Subcutaneous abdominal adipose tissue (tissue), 5 donors: Measurements from ENCODE around the gene RAB14.

Source experiments
- H3K27ac ChIP-seq: one replicate; pipeline ENCODE4 v1.7.0; 2013; ENCODE audit warnings: low read depth, mild to moderate bottlenecking, inconsistent platforms, low read length, moderate library complexity
- H3K27me3 ChIP-seq, 5 donors: one replicate each; pipeline ENCODE4 v1.7.0; 2013; ENCODE audit warnings: low read length in 5 of 5, inconsistent platforms in 1 of 5; ENCODE audit not compliant: control insufficient read depth in 5 of 5, insufficient read depth in 4 of 5
- H3K36me3 ChIP-seq, 5 donors: one replicate each; pipeline ENCODE4 v1.7.0; 2013; ENCODE audit warnings: low read length in 5 of 5; ENCODE audit not compliant: control insufficient read depth in 5 of 5, insufficient read depth in 5 of 5
- H3K4me1 ChIP-seq, 5 donors: one replicate each; pipeline ENCODE4 v1.7.0; 2013; ENCODE audit warnings: low read length in 5 of 5, mild to moderate bottlenecking in 3 of 5, moderate library complexity in 1 of 5; ENCODE audit not compliant: control insufficient read depth in 5 of 5, insufficient read depth in 5 of 5
- H3K4me3 ChIP-seq, 5 donors: one replicate each; pipeline ENCODE4 v1.7.0; 2013; ENCODE audit warnings: low read length in 5 of 5, low read depth in 1 of 5
- H3K9ac ChIP-seq, 5 donors: one replicate each; pipeline ENCODE4 v1.7.0; 2013; ENCODE audit warnings: low read length in 5 of 5, mild to moderate bottlenecking in 4 of 5, moderate library complexity in 3 of 5
- H3K9me3 ChIP-seq, 5 donors: one replicate each; pipeline ENCODE4 v1.7.0; 2013; ENCODE audit warnings: low read length in 5 of 5; ENCODE audit not compliant: control insufficient read depth in 5 of 5
- donor health status: healthy.
- donor health status: healthy.
- donor health status: healthy.
- donor health status: healthy.
- donor health status: healthy.

The RAB14 gene

DNA sequence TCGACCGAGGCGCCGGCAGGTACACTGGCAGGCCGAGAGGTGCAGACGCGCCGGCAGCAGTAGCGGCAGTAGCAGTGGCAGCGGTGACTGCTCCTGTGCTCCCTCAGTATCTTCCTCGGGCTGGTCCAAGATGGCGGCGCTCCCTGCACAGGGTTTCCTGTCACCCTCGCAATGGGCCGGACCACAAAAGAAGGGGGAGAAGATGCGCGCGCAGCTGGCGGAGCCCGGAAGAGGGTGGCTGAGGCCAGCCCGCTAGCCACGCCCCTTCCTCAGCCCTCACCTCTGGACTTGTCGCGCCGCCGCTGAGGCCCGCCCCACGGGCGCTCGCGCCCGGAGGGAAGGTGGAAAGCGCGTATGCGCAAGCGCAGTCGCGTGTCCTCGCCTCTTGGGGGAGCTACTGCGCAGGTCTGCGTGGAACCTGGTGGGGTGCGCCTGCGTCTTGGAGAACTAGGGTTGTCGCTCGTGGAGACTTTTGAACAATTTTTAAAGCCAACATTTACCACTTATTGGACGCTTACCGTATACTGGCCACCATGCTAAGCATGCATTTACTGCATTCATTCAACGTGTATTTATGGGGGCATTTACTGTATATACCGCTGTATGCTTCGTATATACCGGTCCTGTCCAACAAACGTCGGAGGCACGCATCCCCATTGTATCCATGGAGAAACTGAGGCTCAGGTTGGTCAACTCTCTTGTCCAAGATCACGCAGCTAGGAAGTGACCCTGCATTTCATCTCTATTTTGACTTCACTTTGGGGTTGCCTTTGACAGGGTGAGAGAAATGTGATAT lies at the start of gene RAB14:
RAB14 (minus strand) TSS at position 132 of the 796 bp plus-strand sequence. CDS start 8,457 bp downstream, outside the sequence.
- peak within 1 kb of the TSS in 4 of 5 donors; percentile 81 to 93 (median 86) for H3K9ac ChIP-seq
- no peaks in the 10 kb centered on the region for H3K36me3 ChIP-seq
- peaks cover 0 to 47% (median 45%) of the 10 kb centered on the region in 5 donors for H3K4me1 ChIP-seq
- no peaks in the 10 kb centered on the region for H3K27me3 ChIP-seq
- peak within 1 kb of the TSS; percentile 82 for H3K27ac ChIP-seq
- peak within 1 kb of the TSS; percentile 83 to 99 (median 93) for H3K4me3 ChIP-seq
- no peaks in the 10 kb centered on the region for H3K9me3 ChIP-seq

DNA sequence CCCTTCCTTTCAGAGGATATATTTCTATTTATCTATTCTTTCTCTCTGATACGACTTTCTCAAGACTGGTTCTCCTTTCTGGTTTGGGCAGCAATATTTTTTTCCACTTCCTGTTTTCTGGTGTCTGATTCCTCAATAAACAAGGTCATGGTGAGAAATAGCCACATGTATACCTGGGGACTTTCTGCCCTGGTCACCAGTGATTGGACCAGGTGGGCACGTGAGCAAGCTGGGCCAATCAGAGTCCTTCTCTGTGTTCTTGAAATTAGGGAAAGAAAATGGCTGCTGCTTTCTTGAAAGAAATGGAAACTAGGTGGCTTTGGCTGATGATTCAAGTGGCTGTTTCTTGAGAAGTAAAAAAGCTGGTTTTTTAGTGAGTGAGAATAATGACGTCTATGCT lies 47.9 kb upstream of the RAB14 start:
- Histone ChIP-seq H3K9ac (no peak overlapping the region), H3K4me1 (peaks cover 0 to 15% (median 0%) of the 10 kb centered on the region in 5 donors), H3K27ac (no peak overlapping the region), H3K27me3 (no peaks in the 10 kb centered on the region), H3K4me3 (no peak overlapping the region), H3K36me3 (no peaks in the 10 kb centered on the region), H3K9me3 (peaks cover 0 to under 1% (median 0%) of the 10 kb centered on the region in 5 donors)

DNA sequence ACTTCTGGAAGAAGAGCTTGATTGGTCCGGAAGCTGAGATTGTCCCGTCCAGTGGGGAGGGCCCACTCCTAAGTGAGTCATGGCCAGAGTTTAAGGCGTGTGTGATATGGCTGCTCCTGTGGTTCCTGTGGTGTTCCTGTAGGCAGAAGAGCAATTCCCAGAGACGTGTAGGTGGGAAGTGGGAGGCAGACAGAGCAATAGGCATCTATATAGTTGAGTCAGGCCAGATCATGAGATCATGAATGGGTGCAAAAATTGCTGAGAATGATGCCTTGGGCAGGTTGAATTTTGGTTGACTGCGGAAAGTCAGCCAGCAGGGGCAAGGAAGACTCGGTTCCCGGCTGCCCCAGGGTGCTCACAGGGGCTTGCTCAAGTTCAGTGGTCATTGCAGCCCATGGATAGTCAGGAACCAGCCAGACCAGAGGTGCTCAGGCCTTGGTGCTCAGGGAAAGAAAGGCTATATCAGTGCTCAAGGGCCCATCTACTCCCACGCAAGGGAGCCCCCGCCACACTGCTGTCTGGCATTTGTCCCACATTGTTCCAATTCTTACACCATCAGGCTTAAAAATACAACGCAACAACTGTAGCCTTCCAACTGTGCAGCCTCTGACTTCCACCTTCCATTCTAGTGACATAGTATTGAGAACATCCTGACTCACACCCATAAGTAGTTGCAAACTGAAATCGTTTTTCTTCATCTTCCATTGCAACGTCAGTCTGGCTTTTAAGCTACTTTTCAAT lies 45.3 kb upstream of the RAB14 start:
- H3K4me1 ChIP-seq = peaks cover 0 to 3% (median 0%) of the 10 kb centered on the region in 5 donors
- H3K27ac ChIP-seq = no peak overlapping the region
- H3K4me3 ChIP-seq = no peak overlapping the region
- H3K9ac ChIP-seq = no peak overlapping the region
- H3K9me3 ChIP-seq = peaks cover 0 to 7% (median 3%) of the 10 kb centered on the region in 5 donors
- H3K36me3 ChIP-seq = peaks cover 0 to 3% (median 0%) of the 10 kb centered on the region in 5 donors
- H3K27me3 ChIP-seq = no peaks in the 10 kb centered on the region

DNA sequence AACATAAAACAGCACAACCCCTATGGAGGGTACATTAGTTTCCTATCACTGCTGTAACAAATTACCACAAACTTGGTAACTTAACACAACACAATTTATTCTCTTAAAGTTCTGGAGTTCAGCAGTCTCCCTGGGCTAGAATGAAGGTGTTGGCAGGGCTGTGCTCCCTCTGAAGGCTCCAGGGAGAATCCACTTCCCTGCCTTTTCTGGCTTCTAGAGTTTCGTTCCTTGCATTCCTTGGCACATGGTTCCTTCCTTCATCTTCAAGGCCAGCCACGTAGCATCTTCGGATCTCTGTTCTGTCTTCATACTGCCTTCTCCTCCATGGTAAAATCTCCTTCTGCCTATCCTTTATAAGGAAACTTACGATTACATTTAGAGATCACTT lies 41.3 kb upstream of the RAB14 start:
- H3K9ac ChIP-seq = no peak overlapping the region
- H3K27ac ChIP-seq = peak overlapping the region; percentile 26
- no peak overlapping the region for H3K4me3 ChIP-seq
- peaks cover 0 to 3% (median 0%) of the 10 kb centered on the region in 5 donors for H3K36me3 ChIP-seq
- H3K9me3 ChIP-seq = peaks cover 0 to 7% (median 3%) of the 10 kb centered on the region in 5 donors
- peaks cover 0 to 3% (median 0%) of the 10 kb centered on the region in 5 donors for H3K4me1 ChIP-seq
- H3K27me3 ChIP-seq = no peaks in the 10 kb centered on the region

DNA sequence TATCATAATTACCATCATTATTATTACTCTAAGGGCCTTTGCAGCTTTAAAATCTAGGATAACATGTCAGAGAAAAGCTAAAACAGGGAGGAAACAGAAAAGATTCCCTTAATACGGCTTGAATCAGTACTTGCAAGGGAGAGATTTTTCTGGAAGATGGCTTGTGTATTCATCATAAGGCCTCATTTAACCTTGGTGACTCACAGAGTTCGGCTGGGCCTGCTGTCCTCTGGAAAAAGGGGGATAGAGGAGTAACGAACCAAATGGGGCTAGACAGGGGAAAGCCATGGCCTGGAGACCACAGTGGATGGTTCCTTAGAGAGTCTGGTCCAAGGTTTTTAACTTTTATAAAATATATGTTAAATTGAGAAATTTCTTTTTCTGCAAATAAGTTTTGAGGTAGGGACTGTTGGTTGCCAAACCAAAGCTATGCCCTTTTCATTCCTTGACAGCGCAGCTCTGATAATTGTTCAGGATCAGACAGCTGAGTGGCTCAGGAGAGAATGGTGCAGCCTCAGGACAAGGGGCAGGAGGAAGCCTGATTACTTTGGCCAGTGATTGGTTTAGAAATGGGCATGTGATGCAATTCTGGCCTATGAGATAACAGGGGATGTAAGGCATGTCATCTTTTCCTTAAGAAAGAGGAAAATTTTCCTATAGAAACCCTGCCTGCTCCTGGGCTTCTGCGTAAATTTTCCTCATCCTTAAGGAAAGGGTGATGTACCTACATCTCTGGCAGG lies 40.7 kb upstream of the RAB14 start:
- peak overlapping the region; percentile 64 for H3K27ac ChIP-seq
- H3K4me3 ChIP-seq = no peak overlapping the region
- peaks cover 0 to 3% (median 0%) of the 10 kb centered on the region in 5 donors for H3K4me1 ChIP-seq
- H3K9ac ChIP-seq = no peak overlapping the region
- H3K27me3 ChIP-seq = no peaks in the 10 kb centered on the region
- H3K9me3 ChIP-seq = peaks cover 0 to 7% (median 3%) of the 10 kb centered on the region in 5 donors
- H3K36me3 ChIP-seq = peaks cover 0 to 3% (median 0%) of the 10 kb centered on the region in 5 donors

DNA sequence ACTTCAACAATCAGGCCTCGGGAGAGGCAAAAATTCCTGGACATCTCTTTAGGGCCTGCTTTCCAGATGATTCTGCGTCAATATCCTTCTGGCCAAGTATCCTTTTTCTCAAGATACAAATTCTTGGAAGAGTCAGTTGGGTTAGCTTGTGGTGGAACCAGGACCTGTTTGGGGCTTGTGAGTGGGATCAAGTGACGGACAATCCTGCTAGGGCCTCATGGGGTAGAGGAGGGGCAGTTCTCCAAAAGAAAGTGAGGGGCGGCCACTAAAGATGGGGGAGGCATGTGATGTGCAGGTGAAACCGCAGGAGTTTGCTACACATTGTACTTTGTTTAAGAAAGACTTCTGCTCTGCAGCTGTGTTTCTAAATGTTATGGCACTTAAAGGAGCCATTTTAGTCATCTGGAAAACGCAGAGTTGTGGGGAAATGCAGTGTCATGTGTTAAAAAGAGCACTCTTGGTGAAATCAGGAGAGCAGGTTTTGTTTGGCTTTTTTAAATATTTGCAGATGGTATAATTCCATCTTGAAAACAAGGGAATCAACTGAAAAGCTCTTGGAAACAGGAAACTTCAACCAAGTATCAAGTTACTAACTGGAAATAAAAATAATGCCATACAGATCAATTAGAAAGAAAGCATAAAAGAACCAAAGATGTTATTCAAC lies 38.9 kb upstream of the RAB14 start:
- Histone ChIP-seq H3K27ac (no peak overlapping the region), H3K4me1 (peaks cover 0 to 3% (median 0%) of the 10 kb centered on the region in 5 donors)

DNA sequence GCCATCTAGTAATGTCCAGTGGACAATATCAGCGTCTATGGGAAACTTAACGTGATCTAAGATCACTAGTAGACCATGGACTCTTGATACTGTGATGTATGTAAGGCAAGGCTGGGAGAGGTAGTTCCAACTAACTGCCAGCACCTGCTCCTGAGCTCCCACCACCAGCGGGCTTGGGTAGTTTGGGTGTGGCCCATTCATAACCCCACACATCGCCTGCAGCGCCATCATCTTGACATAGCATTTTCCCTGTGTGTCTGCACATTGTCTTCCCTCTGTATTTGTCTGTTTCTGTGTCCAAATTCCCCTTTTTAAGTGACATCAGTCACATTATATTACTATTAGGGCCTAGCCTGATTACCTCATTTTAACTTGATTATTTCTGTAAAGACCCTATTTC lies 38.2 kb upstream of the RAB14 start:
- H3K27ac ChIP-seq = no peak overlapping the region
- H3K27me3 ChIP-seq = no peaks in the 10 kb centered on the region
- peaks cover 0 to 3% (median 0%) of the 10 kb centered on the region in 5 donors for H3K36me3 ChIP-seq
- H3K9me3 ChIP-seq = peaks cover 0 to 7% (median 3%) of the 10 kb centered on the region in 5 donors
- H3K4me1 ChIP-seq = peaks cover 0 to 3% (median 0%) of the 10 kb centered on the region in 5 donors
- H3K4me3 ChIP-seq = no peak overlapping the region
- no peak overlapping the region for H3K9ac ChIP-seq

More for the DNA sequence above, 38.9 kb upstream of the RAB14 start:
- H3K9me3 ChIP-seq = peaks cover 0 to 7% (median 3%) of the 10 kb centered on the region in 5 donors
- no peaks in the 10 kb centered on the region for H3K27me3 ChIP-seq
- no peak overlapping the region for H3K4me3 ChIP-seq
- H3K36me3 ChIP-seq = peaks cover 0 to 3% (median 0%) of the 10 kb centered on the region in 5 donors
- no peak overlapping the region for H3K9ac ChIP-seq

DNA sequence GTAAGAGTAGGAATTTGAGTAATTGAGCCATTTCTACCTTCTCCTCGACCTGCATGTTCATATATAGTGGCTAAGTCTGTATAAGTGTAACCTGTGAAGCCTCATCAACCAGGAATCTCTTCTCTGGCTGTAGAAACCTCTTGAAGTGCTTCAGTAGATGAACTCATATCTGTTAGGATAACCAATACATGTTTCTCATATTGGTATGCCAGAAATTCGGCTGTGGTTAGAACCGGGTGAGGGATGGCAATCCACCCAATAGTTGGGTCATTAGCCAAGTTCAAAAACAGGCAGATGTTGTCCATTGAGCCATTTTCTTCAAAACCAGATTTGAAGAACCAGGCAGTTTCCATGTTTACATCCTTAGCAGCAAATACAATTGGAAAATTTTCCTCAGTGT lies 37.4 kb upstream of the RAB14 start:
- H3K9me3 ChIP-seq = peaks cover 0 to 4% (median 0%) of the 10 kb centered on the region in 5 donors
- H3K4me1 ChIP-seq = peaks cover 0 to 7% (median 0%) of the 10 kb centered on the region in 5 donors
- H3K27ac ChIP-seq = no peak overlapping the region
- no peak overlapping the region for H3K4me3 ChIP-seq
- no peak overlapping the region for H3K9ac ChIP-seq
- no peaks in the 10 kb centered on the region for H3K27me3 ChIP-seq
- no peaks in the 10 kb centered on the region for H3K36me3 ChIP-seq

DNA sequence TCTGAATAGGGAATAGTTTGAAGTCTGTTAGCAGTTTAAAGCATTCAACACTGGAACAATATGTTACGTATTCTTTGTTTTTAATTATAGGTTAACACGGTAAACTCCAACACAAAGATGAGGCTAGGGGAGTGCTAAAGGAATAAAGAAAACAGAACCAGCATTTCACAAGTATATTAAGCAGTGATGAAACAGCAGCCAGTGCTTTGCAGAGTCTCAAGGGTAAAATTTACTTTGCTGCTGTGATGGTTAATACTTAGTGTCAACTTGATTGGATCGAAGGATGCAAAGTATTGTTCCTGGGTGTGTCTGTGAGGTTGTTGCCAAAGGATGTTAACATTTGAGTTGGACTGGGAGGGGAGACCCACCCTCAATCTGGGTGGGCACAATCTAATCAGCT lies 36.2 kb upstream of the RAB14 start:
- Histone ChIP-seq H3K27ac (no peak overlapping the region), H3K4me1 (peaks cover 0 to 8% (median 0%) of the 10 kb centered on the region in 5 donors), H3K27me3 (no peaks in the 10 kb centered on the region), H3K9ac (no peak overlapping the region), H3K9me3 (no peaks in the 10 kb centered on the region), H3K36me3 (no peaks in the 10 kb centered on the region), H3K4me3 (no peak overlapping the region)
